ENCODE data around the gene CLK2.
"Not testable (repeated sequence)": the region's sequence is repeated elsewhere in the genome, so short reads cannot be mapped to it uniquely, and the experiment has no call there.

CLK2 gene

DNA sequence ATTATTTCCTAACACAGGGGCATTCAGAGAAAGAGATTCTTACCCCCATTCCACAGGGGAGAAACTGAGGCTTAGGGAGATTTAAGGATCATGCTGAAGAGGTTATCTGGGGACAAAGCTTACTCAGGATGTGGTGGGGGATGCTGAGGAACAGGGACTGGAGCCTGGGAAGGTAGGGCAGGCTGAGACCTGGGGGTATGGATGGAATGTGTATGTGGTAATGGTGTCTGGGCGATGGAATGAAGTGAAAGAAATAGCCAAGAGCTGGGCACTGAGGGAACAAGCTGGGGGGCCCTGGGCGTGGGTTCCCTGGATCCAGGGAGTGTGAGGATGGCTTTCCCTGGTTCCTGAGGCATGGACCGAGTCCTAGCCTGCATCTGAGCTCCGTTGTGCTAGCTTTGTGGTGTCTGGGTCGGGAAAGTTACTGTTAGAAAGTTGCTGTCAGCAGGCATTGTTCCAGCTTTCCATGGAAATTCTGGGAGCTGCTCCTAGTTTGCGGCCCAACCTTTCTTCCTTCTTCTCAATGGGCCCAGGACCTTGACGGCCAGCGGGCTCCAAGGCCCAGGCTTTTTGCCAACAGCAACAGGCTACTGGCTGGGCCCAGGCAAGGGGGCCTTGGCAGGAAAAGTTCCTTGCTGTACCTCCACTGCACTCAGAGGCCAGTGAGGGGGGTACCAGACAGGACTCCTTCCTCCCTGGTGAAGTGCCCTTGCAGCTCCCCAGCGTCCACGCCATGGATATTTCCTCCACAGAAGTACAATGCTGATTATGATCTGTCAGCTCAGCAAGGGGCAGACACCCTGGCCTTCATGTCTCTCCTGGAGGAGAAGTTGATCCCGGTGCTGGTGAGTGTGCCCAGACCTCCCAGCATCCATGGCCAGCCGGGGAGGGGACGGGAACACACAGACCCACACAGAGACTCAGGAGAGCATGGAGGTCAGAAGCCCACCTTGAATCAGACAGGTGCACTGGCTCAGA lies 41.0 kb downstream of the CLK2 start:
- not testable (repeated sequence) for H3K4me3 ChIP-seq (ENCODE audit: low read depth, low read length); H3K9me3 ChIP-seq; H3K4me1 ChIP-seq; H3K36me3 ChIP-seq; H3K27me3 ChIP-seq; DNase-seq

DNA sequence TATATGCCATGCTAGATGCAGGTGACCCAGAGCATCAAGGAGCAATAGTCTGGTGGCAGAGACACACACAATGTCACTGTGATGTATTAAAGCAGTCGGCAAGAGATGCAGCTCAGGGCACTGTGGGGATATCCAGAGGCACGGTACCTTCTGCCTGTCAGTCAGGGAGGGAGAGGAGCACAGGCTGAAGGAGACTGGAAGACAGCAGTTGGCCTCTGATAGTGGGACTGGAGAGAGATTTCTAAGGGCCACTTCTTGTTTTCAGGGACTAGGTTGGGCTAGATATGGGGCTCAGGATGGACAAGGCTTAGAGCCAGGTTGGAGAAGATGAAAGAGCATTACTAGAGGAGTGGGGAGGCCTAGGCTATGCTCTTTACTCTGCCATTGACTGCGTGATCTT lies 42.0 kb downstream of the CLK2 start:
- H3K4me3 ChIP-seq (ENCODE audit: low read depth, low read length); H3K36me3 ChIP-seq; H3K27me3 ChIP-seq; H3K4me1 ChIP-seq; DNase-seq; H3K9me3 ChIP-seq: not testable (repeated sequence)

- Histone ChIP-seq H3K36me3 (peaks cover 4% of the 10 kb centered on the region; the same call in 1 of the 2 replicates), H3K4me3 (ENCODE audit: low read depth, low read length) (peak overlapping the region; percentile 61), H3K9me3 (no peaks in the 10 kb centered on the region), H3K4me1 (peaks cover 8% of the 10 kb centered on the region), H3K27me3 (no peaks in the 10 kb centered on the region)
- DNase-seq: no peak
- TF ChIP-seq, protein P1, sequence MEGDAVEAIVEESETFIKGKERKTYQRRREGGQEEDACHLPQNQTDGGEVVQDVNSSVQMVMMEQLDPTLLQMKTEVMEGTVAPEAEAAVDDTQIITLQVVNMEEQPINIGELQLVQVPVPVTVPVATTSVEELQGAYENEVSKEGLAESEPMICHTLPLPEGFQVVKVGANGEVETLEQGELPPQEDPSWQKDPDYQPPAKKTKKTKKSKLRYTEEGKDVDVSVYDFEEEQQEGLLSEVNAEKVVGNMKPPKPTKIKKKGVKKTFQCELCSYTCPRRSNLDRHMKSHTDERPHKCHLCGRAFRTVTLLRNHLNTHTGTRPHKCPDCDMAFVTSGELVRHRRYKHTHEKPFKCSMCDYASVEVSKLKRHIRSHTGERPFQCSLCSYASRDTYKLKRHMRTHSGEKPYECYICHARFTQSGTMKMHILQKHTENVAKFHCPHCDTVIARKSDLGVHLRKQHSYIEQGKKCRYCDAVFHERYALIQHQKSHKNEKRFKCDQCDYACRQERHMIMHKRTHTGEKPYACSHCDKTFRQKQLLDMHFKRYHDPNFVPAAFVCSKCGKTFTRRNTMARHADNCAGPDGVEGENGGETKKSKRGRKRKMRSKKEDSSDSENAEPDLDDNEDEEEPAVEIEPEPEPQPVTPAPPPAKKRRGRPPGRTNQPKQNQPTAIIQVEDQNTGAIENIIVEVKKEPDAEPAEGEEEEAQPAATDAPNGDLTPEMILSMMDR (IDR thresholded peaks at IDR 0.05; ENCODE audit: low read depth, low read length): no peak
Measured at GRCh38 chr1:155228096-155228427, 45.2 kb downstream of the CLK2 start.

- H3K4me3 ChIP-seq (ENCODE audit: low read depth, low read length): peak overlapping the region; percentile 70
- peaks cover 8% of the 10 kb centered on the region for H3K4me1 ChIP-seq
- TF ChIP-seq, protein P1 (IDR thresholded peaks at IDR 0.05; ENCODE audit: low read depth, low read length): no peak
- H3K9me3 ChIP-seq: no peaks in the 10 kb centered on the region
- peak; percentile 99 for DNase-seq
- peaks cover 4% of the 10 kb centered on the region; the same call in 1 of the 2 replicates for H3K36me3 ChIP-seq
- no peaks in the 10 kb centered on the region for H3K27me3 ChIP-seq
Measured at GRCh38 chr1:155227261-155228095, 45.8 kb downstream of the CLK2 start.

DNA sequence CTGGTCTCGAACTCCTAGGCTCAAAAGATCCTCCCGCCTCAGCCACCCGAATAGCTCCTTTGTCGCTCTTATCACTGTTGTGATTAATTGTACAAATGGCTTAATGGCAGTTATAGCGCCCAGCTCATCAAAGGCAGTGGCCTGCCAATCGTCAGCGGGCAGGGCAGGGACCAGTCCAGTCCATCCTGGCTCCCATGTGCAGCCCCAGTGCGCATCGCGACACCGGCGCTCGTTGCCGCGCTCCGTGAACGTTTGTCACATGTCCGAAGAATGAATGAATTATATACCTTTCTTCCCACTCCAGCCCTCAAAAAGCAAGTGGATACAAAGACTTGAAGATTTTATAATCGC lies 46.4 kb downstream of the CLK2 start:
- H3K36me3 ChIP-seq: peaks cover 4% of the 10 kb centered on the region; the same call in 1 of the 2 replicates
- TF ChIP-seq, protein P1 (IDR thresholded peaks at IDR 0.05; ENCODE audit: low read depth, low read length): no peak
- peaks cover 8% of the 10 kb centered on the region for H3K4me1 ChIP-seq
- H3K27me3 ChIP-seq: no peaks in the 10 kb centered on the region
- DNase-seq: peak; percentile 67
- peak overlapping the region; percentile 70 for H3K4me3 ChIP-seq (ENCODE audit: low read depth, low read length)
- H3K9me3 ChIP-seq: no peaks in the 10 kb centered on the region

DNA sequence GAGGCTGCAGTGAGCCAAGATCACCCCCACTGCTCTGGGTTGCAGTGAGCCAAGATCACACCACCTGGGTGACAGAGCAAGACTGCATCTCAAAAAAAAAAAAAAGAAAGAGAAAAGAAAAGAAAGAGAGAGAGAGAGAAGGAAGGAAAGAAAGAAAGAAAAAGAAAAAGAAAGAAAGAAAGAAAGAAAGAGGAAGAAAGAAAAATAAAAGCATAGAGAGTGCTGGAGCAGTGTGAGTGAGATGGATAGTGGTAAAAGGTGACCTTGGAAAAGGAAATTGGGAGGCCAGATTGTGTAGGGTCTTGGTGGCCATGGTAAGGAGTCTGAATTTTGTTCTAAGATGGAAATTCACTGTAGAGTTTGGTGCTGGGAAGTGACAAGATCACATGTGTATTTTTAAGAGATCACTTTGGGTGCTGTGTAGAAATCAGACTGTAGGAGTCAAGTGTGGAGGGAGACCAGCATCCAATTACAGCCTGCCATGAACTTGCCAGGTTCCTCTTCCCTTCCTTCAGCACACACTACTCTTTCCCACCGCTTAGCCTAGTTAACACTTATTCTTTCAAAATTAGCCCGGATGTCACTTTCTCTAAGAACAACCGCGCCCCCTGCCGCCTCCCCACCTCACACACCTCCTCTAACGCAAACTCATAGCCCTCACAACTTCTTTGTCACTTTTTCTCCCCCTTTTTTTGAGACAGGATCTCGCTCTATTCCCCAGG lies 47.0 kb downstream of the CLK2 start:
- peak; percentile 56 for DNase-seq
- TF ChIP-seq, protein P1 (IDR thresholded peaks at IDR 0.05; ENCODE audit: low read depth, low read length): peak; percentile 59
- H3K36me3 ChIP-seq: peaks cover 4% of the 10 kb centered on the region; the same call in 1 of the 2 replicates
- no peaks in the 10 kb centered on the region for H3K9me3 ChIP-seq
- H3K27me3 ChIP-seq: no peaks in the 10 kb centered on the region
- peak overlapping the region; percentile 70 for H3K4me3 ChIP-seq (ENCODE audit: low read depth, low read length)
- peaks cover 8% of the 10 kb centered on the region for H3K4me1 ChIP-seq

GRCh38 chr1:155225404-155225759 lies 47.9 kb downstream of the CLK2 start:
- not testable (repeated sequence) for H3K36me3 ChIP-seq; H3K4me1 ChIP-seq; H3K9me3 ChIP-seq; DNase-seq; H3K4me3 ChIP-seq (ENCODE audit: low read depth, low read length); H3K27me3 ChIP-seq

All from BE2C (cell line).